Pulmonary artery endothelial cell (primary cell): Measurements from ENCODE around the gene TMEM114. TPM values are rescaled to one million over a fixed set of nuclear protein-coding genes. Genes with fewer than 3 reads are reported as not detected.

ENCODE experiments used
- DNase-seq: peaks from one replicate; pipeline ENCODE4 v3.0.0-alpha.2; 2011; ENCODE audit warnings: low read depth, low spot score
- total RNA-seq: library from RNA; depleted of rRNA; stranded (reverse); fragments of >200 nt; gene quantifications from 2 replicates; pipeline ENCODE4 v1.2.3, GENCODE V29; 2014

TMEM114 gene
- total RNA-seq: not detected in 2 replicates

DNA sequence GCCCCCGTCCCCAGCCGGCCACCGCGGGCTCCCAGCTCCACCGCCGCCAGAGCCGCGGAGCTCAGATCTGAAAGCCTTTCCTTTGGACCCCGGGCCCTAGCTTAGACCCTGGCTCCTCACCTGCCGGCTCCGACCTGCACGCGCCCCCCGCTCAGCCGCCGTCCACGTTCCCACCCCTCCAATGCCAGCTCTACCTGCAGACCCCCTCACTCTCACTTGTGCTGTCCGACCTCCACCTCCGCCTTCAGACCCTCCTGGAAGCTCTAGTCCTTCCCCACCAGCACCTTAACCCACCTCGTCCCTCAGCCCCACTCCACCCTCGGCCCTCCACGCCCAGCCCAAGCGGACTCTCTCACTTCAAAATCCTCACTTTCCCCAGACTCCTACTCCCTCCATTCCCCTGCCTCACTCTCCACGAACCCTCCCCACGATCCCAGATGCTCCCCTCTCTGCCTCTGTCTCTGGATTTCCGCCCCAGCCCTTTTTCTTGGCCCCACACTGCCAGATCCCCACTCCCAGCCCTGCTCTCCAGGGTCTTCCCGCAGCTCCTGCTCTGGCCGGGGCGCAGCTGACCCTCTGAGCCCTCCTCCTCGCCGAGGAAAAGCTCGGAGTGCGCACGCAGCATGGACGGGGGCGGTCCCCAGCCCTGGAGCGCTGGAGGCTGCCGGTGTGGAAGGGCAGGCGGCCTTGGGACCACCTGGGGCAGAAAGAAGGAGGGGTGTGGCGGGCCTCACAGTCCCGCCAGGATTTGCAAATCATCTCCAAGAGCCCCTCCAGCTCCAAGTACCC is at the start of gene TMEM114:
TSS of gene TMEM114 (minus strand) at position 612 of the 789 bp plus-strand sequence. CDS start 673 bp downstream, outside the sequence.
- no peak for DNase-seq

DNA sequence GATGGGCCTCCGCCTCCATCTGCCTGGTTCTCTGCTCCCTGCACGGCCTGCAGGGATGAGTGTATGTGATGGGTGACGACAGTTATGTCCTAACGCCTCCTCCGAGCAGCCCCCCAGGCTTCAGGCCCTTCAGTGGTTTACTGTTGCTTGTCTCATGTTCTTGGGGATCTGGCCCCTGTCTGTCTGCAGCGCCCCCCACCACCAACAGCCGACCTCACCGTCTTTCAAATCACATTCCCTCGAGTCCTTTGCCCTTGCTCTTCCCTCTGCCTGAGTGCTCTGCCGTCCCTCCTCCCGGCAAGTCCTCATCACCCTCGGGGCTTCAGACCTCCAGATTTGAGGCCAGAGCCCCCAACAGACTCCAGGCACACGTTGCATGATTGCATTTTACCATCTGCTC is 49.4 kb upstream of the TMEM114 start:
- no peak for DNase-seq

DNA sequence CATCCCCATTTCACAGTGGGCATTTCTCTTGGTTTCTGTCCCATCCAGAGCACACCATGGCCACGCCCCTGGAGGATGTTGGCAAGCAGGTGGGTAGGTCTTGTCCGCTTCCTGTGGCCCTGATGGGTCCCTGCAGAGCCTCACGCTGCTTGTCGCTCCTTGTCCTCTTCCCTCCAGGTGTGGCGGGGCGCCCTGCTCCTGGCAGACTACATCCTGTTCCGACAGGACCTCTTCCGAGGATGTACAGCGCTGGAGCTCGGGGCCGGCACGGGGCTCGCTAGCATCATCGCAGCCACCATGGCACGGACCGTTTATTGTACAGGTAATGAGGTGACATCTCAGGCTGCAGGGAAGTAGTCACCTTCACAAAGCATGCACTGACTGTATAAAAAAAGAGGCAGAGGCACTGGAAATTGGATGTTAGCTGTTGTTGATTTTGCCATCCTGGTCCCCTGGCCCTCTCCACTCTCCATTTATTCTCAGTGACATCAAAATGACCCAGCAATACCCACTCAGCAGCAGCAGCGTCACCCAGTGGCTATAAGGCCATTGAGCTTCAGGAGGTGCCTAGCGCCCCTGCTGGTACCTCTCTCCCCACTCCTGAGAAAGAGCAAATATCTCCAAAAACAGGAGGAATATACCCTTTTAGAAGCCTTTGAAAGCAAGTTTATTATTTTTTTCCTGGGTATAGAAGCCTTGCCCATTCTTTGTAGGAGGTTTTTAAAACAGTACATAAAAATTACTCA is 44.9 kb upstream of the TMEM114 start:
- DNase-seq: no peak

DNA sequence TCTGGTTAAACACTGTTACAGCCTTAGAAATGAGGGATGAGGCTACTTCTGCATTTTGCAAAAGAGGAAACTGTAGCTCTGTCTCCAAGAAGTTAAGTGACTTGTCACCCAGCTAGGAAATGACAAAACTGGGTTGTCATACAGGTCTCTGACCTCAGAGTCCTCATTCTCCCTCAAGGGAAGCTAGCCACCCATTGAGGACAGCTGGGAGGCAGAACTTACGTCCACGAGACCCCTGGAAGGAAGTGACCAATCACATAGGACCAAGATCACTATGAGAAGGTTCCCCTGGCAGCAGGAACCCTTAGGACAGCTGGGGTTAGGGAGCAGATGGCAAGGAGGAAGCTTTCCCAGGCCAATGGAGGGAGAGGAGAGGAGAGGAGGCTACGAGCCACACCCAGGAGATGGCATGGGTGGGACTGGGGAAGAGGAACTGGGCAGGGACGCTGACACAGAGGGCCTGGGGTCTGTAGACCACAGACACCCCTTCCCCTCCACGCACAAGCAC is 42.4 kb upstream of the TMEM114 start:
- no peak for DNase-seq

DNA sequence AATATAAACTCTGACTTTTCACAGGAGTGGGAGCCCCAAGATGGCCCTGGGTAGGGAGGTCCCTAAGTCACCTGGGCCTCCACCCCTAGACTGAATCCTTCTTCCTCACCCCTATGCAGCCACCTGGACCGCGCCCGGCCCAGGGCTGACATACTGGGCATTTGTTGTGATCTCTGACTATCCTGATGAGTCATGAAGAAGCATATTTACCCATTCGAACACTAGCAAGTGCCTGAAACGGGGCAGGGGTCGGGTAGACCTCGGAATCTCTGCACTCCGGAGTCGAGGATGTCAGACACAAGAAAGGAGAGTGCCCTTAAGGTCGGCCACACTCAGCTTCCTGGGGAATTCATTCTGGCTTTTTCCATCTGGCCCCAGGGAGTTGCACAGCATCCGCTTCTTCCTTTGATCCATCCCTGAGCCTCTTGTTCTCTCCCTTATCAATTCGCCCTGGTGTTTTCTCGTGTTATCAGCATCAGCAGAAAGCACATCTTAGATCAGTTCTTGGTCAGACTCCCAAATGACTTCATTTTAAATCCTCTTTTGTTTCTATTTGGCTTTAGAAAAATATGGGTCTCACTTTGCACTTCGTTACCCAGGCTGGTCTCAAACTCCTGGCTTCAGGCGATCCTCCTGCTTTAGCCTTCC is 41.6 kb upstream of the TMEM114 start:
- DNase-seq: no peak

DNA sequence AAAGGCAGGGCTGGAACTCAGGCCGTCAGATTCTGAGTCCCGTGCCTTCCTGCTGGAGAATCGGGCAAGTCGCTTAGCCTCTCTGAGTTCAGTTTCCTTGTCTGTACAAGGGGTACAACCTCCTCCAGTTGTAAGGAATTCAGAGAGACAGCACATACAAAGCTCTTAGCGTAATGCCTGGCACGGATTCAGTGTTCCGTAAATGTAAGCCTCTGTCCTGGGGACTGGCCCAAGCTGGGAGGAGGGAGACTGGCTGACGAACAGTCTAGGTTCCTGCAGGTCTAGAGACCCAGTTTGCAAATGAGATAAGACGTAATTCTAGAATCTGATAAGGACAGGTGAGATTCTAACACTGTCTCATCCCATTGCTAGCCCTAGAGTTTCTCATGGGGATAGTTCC is 41.1 kb upstream of the TMEM114 start:
- no peak for DNase-seq

DNA sequence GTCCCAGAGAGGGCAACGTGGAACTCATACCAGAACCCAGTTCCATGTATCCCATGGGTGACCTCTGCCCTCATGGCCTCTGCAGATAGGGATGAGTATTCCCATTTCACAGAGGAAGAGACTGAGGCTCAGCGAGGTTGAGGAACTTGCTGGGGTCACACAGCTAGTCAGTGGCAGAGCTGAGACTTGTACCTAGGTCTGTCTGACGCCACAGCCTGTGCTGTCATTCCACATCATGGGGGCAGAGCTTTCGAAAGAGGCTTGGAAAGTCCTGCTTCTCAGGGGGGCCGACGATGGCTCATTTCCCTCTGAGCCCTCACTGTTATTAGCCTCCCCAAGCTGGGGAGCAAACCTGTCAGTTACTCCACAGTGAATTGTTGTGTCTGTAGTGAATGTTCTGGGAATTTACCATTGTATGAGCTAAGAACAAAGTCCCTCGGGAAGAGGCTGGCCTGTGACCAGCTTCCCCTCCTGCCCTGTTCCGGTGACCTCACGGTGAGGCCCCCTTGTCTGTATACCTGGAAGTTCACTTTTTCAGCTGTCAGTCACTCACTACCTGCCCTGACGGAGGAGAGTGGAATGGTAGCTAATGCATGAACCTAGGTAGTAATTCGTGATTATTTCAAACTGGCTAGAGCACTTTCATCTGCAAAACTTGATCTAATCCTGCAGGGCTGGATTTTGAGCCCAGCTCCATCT is 40.1 kb upstream of the TMEM114 start:
- DNase-seq: no peak

DNA sequence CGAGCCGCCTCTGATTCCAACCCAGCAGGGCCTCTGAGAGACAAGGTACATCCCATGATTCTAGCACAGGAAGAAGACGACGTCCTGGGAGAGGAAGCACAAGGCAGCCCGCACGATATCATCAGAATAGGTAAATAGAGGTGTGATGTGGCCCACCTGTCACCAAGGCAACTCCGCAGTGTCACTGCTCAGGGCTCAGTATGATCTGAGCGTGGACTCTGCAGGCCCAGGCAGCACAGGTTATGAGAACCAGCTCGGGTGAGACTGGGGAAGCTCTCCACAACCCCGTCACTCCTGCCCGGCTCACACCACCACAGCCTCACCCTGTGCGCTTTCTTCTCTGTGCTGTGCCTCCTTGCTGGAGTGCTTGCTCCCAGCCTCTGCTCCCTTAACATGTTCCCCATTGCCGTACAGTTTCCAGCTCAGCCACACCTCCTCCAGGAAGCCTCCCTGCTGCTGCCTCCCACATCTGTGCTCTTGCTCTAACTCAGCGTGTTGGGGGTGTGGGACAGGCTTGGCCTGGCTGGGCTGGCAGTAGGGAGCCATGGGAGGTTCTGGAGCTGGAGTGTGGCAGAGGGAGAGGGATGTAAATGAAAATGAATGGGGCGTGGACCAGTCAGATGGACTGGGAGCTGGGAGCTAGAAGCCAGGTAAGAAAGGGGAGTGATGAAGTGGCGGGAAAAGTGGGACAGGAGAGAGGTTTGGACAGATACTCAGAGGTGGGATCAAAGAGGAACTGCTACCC is 38.8 kb upstream of the TMEM114 start:
- DNase-seq: no peak

DNA sequence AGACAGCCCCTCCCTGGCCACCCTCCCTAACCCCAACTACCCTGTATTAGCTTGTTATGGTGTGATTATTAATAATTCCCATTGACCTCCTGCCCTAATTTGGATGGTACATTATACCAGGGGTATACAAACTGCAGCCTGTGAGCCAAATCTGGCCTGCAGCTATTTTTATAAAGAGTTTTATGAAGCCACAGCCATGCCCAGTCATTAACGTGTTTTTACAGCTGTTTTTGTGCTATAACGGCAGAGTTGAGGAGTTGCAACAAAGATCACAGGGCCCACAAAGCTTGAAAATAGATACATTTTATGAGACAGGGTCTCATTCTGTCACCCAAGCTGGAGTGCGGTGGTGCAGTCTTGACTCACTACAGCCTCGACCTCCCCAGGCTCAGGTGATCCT is 37.1 kb upstream of the TMEM114 start:
- no peak for DNase-seq

DNA sequence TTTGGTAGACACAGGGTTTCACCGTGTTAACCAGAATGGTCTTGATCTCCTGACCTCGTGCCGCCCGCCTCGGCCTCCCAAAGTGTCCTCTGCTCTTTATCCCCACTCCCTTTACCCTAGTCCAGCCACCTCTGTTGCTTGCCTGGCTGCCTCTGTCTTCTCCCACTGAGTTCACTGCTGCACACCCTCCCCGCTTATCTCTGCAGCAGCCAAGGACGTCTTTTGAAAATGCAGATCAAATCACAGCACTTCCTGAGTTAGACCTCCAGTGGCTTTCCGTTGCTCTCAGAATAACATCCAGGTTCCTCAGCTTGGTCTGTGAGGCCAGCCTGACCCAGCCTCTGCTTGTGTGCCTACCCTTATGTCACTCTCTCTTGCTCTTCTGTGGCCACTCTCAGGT is 36.6 kb upstream of the TMEM114 start:
- no peak for DNase-seq

DNA sequence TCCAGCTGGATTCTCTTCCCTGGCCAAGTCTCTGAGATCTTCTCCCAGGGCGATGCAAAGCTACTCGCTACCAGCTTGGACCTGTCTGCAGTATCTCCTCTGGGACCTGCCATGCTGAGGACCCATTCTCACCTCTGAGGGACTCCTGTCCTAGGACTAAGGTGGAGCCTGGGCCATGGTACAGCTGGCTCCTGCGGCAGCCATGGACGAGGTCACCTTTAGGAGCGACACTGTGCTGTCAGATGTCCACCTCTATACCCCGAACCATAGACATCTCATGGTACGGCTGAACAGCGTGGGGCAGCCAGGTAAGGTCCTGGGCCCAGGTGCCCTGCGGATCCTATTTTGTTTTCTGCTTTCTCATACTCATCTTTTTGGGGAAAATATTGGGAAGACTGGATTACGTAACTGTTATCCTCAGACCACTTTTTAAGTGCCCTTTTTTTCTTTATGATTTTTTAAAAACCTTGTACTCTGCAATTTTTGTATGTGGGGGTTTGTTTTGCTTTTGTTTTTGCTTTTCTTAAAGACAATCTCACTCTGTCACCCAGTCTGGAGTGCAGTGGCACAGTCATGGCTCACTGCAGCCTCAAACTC is 35.3 kb upstream of the TMEM114 start:
- DNase-seq: no peak

DNA sequence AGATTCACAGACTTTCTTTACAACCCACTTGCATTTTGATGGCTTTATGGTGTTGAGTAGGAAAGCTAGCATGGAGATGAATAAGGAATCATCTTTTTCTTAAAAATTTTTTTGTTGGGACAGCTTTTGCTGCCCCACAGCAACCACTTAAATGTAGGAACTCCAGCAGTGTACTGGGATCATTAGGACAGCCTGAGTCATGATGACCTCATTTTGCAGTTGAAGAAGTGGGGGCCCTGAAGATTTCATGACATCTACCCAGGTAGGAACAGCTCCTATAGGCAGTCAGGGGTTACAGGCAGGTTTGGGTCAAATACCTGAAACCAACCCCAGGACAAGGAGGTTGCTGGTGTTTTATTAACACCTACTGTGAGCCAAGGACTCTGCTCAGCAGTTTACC is 33.3 kb upstream of the TMEM114 start:
- no peak for DNase-seq

DNA sequence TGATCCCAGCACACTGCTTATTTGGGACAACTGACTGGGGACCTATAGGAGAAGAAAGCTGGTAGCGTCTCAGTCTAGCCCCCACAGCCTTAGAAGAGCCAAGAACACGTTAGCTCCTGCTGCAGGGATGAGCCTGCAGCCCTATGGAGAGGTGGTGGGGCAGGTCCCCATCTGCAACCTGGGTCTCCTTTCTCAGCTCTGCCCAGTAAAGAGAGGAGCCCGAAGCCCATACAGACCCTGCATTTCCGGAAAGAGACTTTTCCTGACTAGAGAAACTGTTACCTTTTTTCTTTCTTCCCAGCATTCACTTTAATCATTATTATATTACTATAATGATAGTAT is 32.0 kb upstream of the TMEM114 start:
- DNase-seq: no peak

DNA sequence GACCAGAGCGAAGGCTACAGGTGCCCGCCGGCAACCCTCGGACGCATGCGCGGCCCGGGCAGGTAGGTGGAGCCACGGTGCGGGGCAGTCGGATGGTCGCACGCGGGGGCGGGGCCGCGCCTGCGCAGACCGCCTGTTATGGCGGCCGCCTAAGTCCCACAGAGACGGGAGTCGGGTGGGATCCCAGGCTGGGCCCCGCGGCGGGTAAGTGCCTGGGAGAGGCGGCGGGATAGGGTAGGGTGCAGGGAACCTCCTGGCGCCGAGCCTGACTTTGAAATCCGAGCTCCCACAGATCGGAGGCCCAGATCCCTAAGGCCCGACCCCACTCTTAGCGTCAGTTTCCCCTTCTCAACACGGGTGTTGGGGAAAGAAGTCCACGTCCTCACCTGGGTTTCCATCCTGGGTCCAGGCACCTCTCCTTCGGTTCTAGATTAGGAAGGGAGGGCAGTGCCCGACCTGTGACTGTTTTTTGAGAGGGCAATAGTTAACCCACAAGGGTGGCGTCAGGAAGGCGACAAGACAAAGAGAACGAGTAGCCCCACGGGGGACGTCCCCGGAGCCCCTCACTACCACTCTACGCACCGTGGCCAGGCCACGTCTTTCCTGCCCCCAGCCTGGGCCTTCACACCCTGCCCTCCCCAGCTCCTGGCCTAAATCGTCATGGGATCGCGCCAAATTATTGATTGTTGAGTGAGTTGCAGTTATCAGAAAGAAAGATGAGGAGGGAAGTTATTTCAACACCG is 31.4 kb upstream of the TMEM114 start, which contains the start of gene METTL22:
TSS of gene METTL22 (plus strand) at position 127 of the 743 bp plus-strand sequence. CDS start 3,968 bp downstream, outside the sequence.
- peak; percentile 41 for DNase-seq

DNA sequence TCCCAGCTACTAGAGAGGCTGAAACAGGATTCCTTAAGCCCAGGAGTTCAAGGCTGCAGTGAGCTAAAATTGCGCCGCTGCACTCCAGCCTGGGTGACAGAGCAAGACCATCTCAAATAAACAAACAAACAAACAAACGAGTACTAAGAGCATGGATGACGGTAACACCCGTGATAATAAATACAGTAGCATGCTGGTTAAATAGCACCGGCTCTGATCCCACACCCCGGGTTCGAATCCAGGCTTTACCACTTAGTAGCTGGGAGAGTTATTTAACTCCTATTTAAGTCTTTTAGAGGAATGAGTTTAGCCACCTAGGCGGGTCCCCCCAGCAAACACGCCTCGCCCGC is 30.9 kb upstream of the TMEM114 start:
- DNase-seq: no peak

DNA sequence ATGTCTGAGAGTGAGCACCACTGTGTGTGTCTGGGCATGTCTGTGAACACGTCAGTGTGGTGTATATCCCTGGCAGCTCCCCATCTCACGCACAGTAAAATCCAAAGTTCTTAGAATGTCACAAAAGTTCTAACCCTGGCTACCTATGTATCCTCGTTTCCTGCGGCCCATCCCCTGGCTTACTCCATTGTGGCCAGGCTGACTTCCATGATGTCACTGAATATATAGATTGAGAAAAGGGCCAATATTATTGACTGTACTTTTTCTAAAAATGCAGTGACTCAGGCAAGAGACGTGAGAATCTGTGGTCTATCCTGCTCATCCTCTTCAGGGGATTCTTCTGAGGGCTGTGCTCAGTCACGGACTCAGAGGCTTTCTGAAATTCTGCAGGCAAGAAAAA is 30.2 kb upstream of the TMEM114 start:
- DNase-seq: no peak

DNA sequence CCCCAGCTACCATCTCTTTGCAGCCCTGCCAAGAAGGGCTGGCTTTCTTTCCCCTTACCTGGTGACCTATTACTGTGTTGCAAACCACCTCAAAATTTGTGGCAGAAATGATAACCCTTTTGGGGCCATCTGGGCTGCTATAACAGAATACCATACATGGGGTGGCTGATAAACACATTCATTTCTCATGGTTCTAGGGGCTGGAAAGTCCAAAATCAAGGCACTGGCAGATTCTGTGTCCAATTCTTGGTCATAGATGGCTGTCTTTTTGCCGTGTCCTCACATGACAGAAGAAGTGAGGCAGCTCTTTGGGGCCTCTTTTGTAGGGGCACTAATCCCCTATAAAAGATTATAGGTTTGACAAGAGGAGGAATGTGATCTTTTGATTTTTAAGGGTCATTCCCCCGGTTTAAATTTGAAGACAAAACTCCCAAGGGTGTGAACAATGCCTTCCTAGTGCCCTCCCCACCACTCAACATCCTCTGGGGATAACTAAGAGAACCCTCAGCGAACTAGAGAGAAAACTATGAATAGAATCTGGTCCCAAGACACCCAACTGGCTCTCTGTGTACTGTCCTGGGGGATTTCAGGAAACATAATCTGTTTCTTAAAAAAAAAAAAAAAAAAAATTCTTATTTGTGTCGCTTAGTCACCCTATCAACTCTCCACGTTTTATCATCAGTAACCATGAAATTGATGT is 29.5 kb upstream of the TMEM114 start:
- no peak for DNase-seq

DNA sequence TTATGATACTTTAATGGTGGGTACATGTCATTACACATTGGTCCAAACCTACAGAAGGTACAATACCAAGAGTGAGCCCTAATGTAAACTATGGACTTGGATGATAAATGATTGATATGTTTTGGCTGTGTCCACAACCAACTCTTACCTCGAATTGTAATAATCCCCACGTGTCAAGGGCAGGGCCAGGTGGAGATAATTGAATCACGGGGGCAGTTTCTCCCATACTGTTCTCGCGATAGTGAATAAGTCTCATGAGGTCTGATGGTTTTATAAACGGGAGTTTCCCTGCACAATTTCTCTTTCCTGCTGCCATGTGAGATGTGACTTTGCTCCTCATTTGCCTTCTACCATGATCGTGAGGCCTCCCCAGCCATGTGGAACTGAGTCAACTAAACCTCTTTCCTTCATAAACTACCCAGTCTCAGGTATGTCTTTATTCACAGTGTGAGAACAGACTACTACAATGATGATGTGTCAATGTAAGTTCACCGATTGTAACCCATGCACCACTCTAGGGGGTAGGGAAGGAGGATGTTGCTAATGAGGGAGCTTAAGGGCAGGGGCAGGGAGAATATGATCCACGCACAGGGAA is 24.2 kb upstream of the TMEM114 start:
- no peak for DNase-seq
